ENCODE results near the gene ISYNA1. TPM values are rescaled to one million over a fixed set of nuclear protein-coding genes. Genes with fewer than 3 reads are reported as not detected.
A peak's percentile ranks its signal among the peaks of the same experiment; 100 is the strongest.

Gene ISYNA1
- total RNA-seq: 10 to 100 TPM; 29.2 to 44.6 TPM
- long read RNA-seq, transcript ISYNA1-201 (11 exons, 2,420 nt): major isoform, 52 of 80 reads
- long read RNA-seq, partial matches to known transcripts: 8 of 80 reads
- long read RNA-seq, other reads (novel, unspliced or antisense): 11 of 80 reads

- intact Hi-C loops (cut with DNase I): no loop called here
- peak; percentile 77 for DNase-seq
- peak; percentile 39 to 52 for ATAC-seq
Measured at GRCh38 chr19:18437491-18438330, at the start of gene ISYNA1. Gene ISYNA1, minus strand, starts transcription at chr19:18438133. Its CDS starts 154 bp downstream, at chr19:18437979.

DNA sequence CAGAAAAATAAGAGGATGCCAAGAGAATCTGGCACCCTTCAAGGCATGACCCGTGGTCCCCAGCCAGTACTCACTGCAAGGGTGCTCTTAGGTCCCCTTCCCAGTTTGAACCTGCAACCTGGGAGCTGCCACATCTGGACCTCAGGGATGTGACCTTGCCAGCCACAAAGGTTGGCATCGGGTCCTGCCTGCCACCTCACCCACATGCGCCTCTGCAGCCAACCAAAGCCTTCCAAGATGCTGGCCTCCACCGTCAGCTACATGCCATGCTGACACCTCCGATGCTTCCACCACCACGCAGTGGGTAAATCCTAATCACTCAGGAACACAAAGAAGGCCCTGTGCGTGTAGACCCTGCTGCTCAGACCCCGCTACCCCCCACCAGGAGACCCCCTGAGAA, 48.8 kb upstream of the ISYNA1 start:
- DNase-seq (no peak), ATAC-seq (no peak)
- intact Hi-C loops (cut with DNase I): no loop called here

GRCh38 chr19:18484992-18485391, 47.1 kb upstream of the ISYNA1 start:
- DNase-seq: no peak
- intact Hi-C loops (cut with DNase I): no loop called here
- no peak for ATAC-seq

GRCh38 chr19:18483119-18483890, 45.4 kb upstream of the ISYNA1 start:
- ATAC-seq: no peak
- intact Hi-C loops (cut with DNase I): no loop called here

GRCh38 chr19:18481505-18482222, 43.7 kb upstream of the ISYNA1 start:
- intact Hi-C loops (cut with DNase I): no loop called here
- ATAC-seq (no peak), DNase-seq (no peak)

More at GRCh38 chr19:18483119-18483890, 45.4 kb upstream of the ISYNA1 start:
- DNase-seq: no peak

DNA sequence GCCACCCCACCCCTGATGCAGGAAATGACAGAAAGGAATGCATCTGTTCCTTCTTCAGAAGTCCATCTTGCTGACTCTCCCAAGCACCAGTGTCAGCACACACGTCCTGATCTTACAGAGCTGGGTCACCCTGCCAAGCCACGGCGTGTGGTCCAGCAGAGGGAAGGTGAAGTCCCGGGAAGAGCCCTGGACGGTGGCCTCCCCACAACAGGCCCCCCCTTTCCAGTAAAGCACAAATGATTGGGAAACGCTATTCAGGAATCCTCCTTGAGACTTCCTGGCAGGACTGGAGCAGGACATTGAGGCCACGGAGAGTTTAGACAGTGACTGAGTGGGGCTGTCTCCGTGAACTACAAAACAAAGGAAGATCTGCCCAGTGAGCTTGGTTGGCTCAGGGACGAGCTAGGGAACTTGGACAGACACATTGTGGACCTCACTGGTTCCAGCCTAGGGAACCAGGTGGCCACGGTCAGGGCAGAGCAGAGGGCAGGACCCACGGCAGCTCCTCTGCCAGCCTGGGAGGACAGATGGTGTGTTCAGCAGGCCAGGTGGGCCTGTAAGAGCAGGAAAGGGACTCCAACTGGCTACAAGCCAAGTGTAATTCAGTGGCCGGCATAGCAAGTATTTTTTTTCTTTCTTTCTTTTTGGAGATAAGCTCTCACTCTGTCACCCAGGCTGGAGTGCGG, 42.2 kb upstream of the ISYNA1 start:
- intact Hi-C loops (cut with DNase I): no loop called here
- peak; percentile 63 to 67 for ATAC-seq

GRCh38 chr19:18478545-18479311, 40.8 kb upstream of the ISYNA1 start:
- ATAC-seq (peak; percentile 75), DNase-seq (peak; percentile 85)
- intact Hi-C loops (cut with DNase I): no loop called here

More for the DNA sequence above, 42.2 kb upstream of the ISYNA1 start:
- DNase-seq: peak; percentile 79

GRCh38 chr19:18477974-18478373, 40.0 kb upstream of the ISYNA1 start:
- no peak for DNase-seq
- no peak for ATAC-seq
- intact Hi-C loops (cut with DNase I): no loop called here

GRCh38 chr19:18477042-18477779, 39.3 kb upstream of the ISYNA1 start:
- DNase-seq: no peak
- intact Hi-C loops (cut with DNase I): no loop called here
- ATAC-seq: no peak

DNA sequence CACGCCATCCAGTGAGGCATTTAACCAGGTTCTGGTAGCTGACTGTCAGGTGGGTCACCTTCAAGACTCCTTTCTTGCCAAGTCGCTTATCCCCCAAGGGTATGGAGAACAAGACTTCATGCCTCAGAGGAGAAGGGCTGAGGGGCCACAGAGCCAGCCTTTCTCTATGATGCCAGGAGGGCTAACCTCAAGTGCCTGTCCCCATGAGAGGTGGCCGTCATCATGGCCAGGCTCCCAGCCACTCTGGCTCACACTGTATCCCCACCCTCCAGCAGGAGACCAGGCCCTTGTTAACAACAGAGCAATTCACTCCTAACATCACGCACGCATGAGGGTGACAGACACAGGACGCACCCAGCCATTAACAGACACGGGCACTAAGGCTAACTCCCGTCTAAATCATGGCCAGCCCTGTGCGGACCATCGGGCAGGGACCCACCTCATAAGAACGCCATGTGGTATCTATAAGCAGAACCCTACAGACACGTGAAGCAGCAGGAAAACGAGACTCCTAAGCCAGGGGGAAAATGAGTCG, 38.6 kb upstream of the ISYNA1 start:
- intact Hi-C loops (cut with DNase I): no loop called here
- no peak for ATAC-seq
- no peak for DNase-seq

- ATAC-seq: no peak
- no peak for DNase-seq
- intact Hi-C loops (cut with DNase I): no loop called here
Measured at GRCh38 chr19:18475762-18476331, 37.9 kb upstream of the ISYNA1 start.

- DNase-seq: no peak
- intact Hi-C loops (cut with DNase I): no loop called here
- ATAC-seq: no peak
Measured at GRCh38 chr19:18475004-18475453, 37.1 kb upstream of the ISYNA1 start.

GRCh38 chr19:18474366-18474887, 36.5 kb upstream of the ISYNA1 start:
- ATAC-seq (no peak), DNase-seq (no peak)
- intact Hi-C loops (cut with DNase I): loop anchor here in 1 of 2 donors (5.0 kb wide), 1 partner anchor 33 kb away; no protein-coding TSS in a partner anchor

GRCh38 chr19:18473706-18474087, 35.8 kb upstream of the ISYNA1 start:
- intact Hi-C loops (cut with DNase I): loop anchor here in 1 of 2 donors (5.0 kb wide), 1 partner anchor 34 kb away; no protein-coding TSS in a partner anchor
- ATAC-seq: no peak
- no peak for DNase-seq

- DNase-seq: no peak
- intact Hi-C loops (cut with DNase I): loop anchor here in 1 of 2 donors (5.0 kb wide), 1 partner anchor 34 kb away; no protein-coding TSS in a partner anchor
- ATAC-seq: no peak
Measured at GRCh38 chr19:18473003-18473705, 35.2 kb upstream of the ISYNA1 start.

GRCh38 chr19:18470787-18471186, 32.9 kb upstream of the ISYNA1 start:
- intact Hi-C loops (cut with DNase I): loop anchor here in 1 of 2 donors (5.0 kb wide), 1 partner anchor 37 kb away; no protein-coding TSS in a partner anchor
- DNase-seq (no peak), ATAC-seq (no peak)

All from left cardiac atrium (tissue), 4 donors.